Breast epithelium (tissue), 4 donors: ENCODE measurements around the gene RIC8A. TPM values are rescaled to one million over a fixed set of nuclear protein-coding genes. Genes with fewer than 3 reads are reported as not detected.
"Not testable (repeated sequence)": the region's sequence is repeated elsewhere in the genome, so short reads cannot be mapped to it uniquely, and the experiment has no call there.

Experiments
- DNase-seq, 2 donors: peaks; one replicate each; pipeline ENCODE4 v3.0.0-alpha.2; 2019; ENCODE audit warnings: low spot score in 2 of 2
- H3K27ac ChIP-seq, 2 donors: fragments of 200-600 bp; sonication (generic) in 1 of 2; one replicate each; pipeline ENCODE4 v1.5.1; 2016 to 2019; ENCODE audit warnings: mild to moderate bottlenecking in 1 of 2
- H3K27me3 ChIP-seq, 2 donors: fragments of 200-600 bp; sonication (generic) in 1 of 2; one replicate each; pipeline versions ENCODE4 v1.5.1 to v1.6.0; 2017 to 2019; ENCODE audit warnings: control low read depth in 1 of 2, mild to moderate bottlenecking in 1 of 2
- H3K36me3 ChIP-seq: fragments of 200-600 bp; one replicate; pipeline ENCODE4 v1.5.1; 2019
- H3K4me1 ChIP-seq, 2 donors: fragments of 200-600 bp; sonication (generic); one replicate each; pipeline ENCODE4 v1.5.1; 2016 to 2019; ENCODE audit warnings: control low read depth in 1 of 2
- H3K4me3 ChIP-seq, 3 donors: fragments of 200-600 bp; sonication (generic); 1 replicate in 2 of 3; 2 replicates in 1 of 3; pipeline ENCODE4 v1.5.1; 2016 to 2019; ENCODE audit warnings: mild to moderate bottlenecking in 3 of 3, moderate library complexity in 2 of 3
- H3K9me3 ChIP-seq, 2 donors: fragments of 200-600 bp; sonication (generic) in 1 of 2; one replicate each; pipeline ENCODE4 v1.5.1; 2016 to 2019; ENCODE audit warnings: control low read depth in 1 of 2
- CTCF ChIP-seq, 3 donors: fragments of 450-650 bp; IDR thresholded peaks; one replicate each; pipeline ENCODE4 v1.5.1; 2016 to 2017; ENCODE audit warnings: antibody characterized with exemption in 3 of 3, mild to moderate bottlenecking in 3 of 3, moderate library complexity in 3 of 3
- POLR2A ChIP-seq: fragments of 450-650 bp; IDR thresholded peaks from one replicate; pipeline ENCODE4 v1.6.1; 2016; ENCODE audit warnings: antibody characterized with exemption, mild to moderate bottlenecking, moderate library complexity
- POLR2AphosphoS5 ChIP-seq, 3 donors: sonication (generic); formaldehyde crosslinking; IDR thresholded peaks; one replicate each; pipeline ENCODE4 v1.6.1; 2017; ENCODE audit warnings: antibody characterized with exemption in 3 of 3
- intact Hi-C: fragments of 100-400 bp; cut with DNase I; formaldehyde crosslinking; loops from one replicate; pipeline ENCODE4 v1.15.1; 2023; ENCODE audit warnings: low total_unique reads
- total RNA-seq, 3 donors: library from RNA; depleted of rRNA; stranded (reverse); fragments of >200 nt; gene quantifications; one replicate each; pipeline ENCODE4 v1.1.0, GENCODE V29; 2016

Gene RIC8A
- total RNA-seq, result 10 to 100 TPM; 76.5 to 90.8 (median 77.0) TPM

GRCh38 chr11:207208-207862 lies at the start of gene RIC8A, which contains the start of gene BET1L:
TSS of gene RIC8A (plus strand) at chr11:207708. CDS start at chr11:208855, 1,147 bp downstream.
TSS of gene BET1L (minus strand) at chr11:207399. CDS start at chr11:207321, 78 bp downstream.
- Histone ChIP-seq H3K27me3 (no peaks in the 10 kb centered on the region), H3K27ac (peak within 1 kb of the TSS; percentile 99 to 100), H3K36me3 (no peaks in the 10 kb centered on the region), H3K9me3 (no peaks in the 10 kb centered on the region), H3K4me3 (peak within 1 kb of the TSS; percentile 86 to 100 (median 93)), H3K4me1 (peaks cover 15 to 24% of the 10 kb centered on the region in 2 donors)
- intact Hi-C loops, result no loop called here
- peak; percentile 96 to 98 for DNase-seq
- peak; percentile 75 to 92 (median 85) for TF ChIP-seq POLR2AphosphoS5 (IDR thresholded peaks at IDR 0.05)
- TF ChIP-seq CTCF (IDR thresholded peaks at IDR 0.05), result peak in 1 of 3 donors; percentile 13
- peak; percentile 84 for TF ChIP-seq POLR2A

GRCh38 chr11:180242-180641 lies 27.3 kb upstream of the RIC8A start:
- H3K4me3 ChIP-seq, H3K27ac ChIP-seq, H3K36me3 ChIP-seq, intact Hi-C loops, H3K9me3 ChIP-seq, H3K4me1 ChIP-seq, DNase-seq, H3K27me3 ChIP-seq: not testable (repeated sequence)

GRCh38 chr11:189200-189783 lies 18.2 kb upstream of the RIC8A start:
- H3K36me3 ChIP-seq, H3K4me3 ChIP-seq, intact Hi-C loops, DNase-seq, H3K4me1 ChIP-seq, H3K27me3 ChIP-seq, H3K27ac ChIP-seq, H3K9me3 ChIP-seq: not testable (repeated sequence)

GRCh38 chr11:189843-190311 lies 17.6 kb upstream of the RIC8A start:
- H3K36me3 ChIP-seq, H3K27me3 ChIP-seq, H3K9me3 ChIP-seq, H3K4me3 ChIP-seq, H3K27ac ChIP-seq, H3K4me1 ChIP-seq, intact Hi-C loops: not testable (repeated sequence)
- peak in 1 of 2 donors; percentile 60 for DNase-seq

- H3K36me3 ChIP-seq, DNase-seq, H3K4me1 ChIP-seq, H3K27me3 ChIP-seq, H3K27ac ChIP-seq, H3K4me3 ChIP-seq, intact Hi-C loops, H3K9me3 ChIP-seq: not testable (repeated sequence)
These were observed 17.0 kb upstream of the RIC8A start for GRCh38 chr11:190546-190945.

GRCh38 chr11:191490-192478 lies 15.7 kb upstream of the RIC8A start:
- H3K27ac ChIP-seq, H3K27me3 ChIP-seq, intact Hi-C loops, H3K36me3 ChIP-seq, H3K4me3 ChIP-seq, H3K4me1 ChIP-seq, H3K9me3 ChIP-seq: not testable (repeated sequence)
- peak in 1 of 3 donors; percentile 42 for TF ChIP-seq CTCF (IDR thresholded peaks at IDR 0.05)
- peak in 1 of 2 donors; percentile 44 for DNase-seq

GRCh38 chr11:192674-193128 lies 14.8 kb upstream of the RIC8A start, which contains the start of gene SCGB1C1:
TSS of gene SCGB1C1 (plus strand) at chr11:193078. CDS start at chr11:193100, 22 bp downstream.
- H3K9me3 ChIP-seq, intact Hi-C loops, H3K27me3 ChIP-seq, DNase-seq, H3K4me3 ChIP-seq, H3K36me3 ChIP-seq, H3K27ac ChIP-seq, H3K4me1 ChIP-seq: not testable (repeated sequence)

GRCh38 chr11:193481-193880 lies 14.0 kb upstream of the RIC8A start:
- H3K4me1 ChIP-seq, H3K27ac ChIP-seq, H3K9me3 ChIP-seq, H3K36me3 ChIP-seq, H3K4me3 ChIP-seq, intact Hi-C loops, H3K27me3 ChIP-seq: not testable (repeated sequence)
- DNase-seq, result peak in 1 of 2 donors; percentile 15
